ENCODE measurements around the gene PRKCE. TPM values are rescaled to one million over a fixed set of nuclear protein-coding genes. Genes with fewer than 3 reads are reported as not detected.

The PRKCE gene
- total RNA-seq, 1 experiment from 2014 or later, result 1.3 TPM

GRCh38 chr2:46010925-46011490, 359.5 kb downstream of the PRKCE start:
- no peaks in the 10 kb centered on the region for H3K9me3 Mint-ChIP-seq
- H3K36me3 Mint-ChIP-seq (ENCODE audit: insufficient read depth in 1 of 3, low read depth in 3 of 3), result no peaks in the 10 kb centered on the region; a peak in 1 of 7 replicates
- no peak overlapping the region for H2AFZ ChIP-seq (ENCODE audit: low read length)
- H3K27ac Mint-ChIP-seq, result no peak overlapping the region
- H3K56ac ChIP-seq (ENCODE audit: insufficient read length, low read depth, low read length), result no peak overlapping the region
- H4K20me1 ChIP-seq (ENCODE audit: control insufficient read depth, insufficient read depth, insufficient read length), result no peaks in the 10 kb centered on the region
- no peak overlapping the region for H3K9ac ChIP-seq (ENCODE audit: extremely low read depth, insufficient read length, low read length)
- H3K18ac ChIP-seq (ENCODE audit: insufficient read length, low read depth, low read length), result no peak overlapping the region
- H4K5ac ChIP-seq (ENCODE audit: insufficient read length, low read depth, low read length), result no peak overlapping the region
- no peak overlapping the region for H4K91ac ChIP-seq (ENCODE audit: insufficient read length, low read depth, low read length)
- H3K9me3 ChIP-seq (ENCODE audit: control insufficient read depth, low read depth, low read length), result no peaks in the 10 kb centered on the region
- no peaks in the 10 kb centered on the region for H3K27me3 Mint-ChIP-seq (ENCODE audit: low read depth)
- H3K14ac ChIP-seq (ENCODE audit: insufficient read depth, low read length), result no peak overlapping the region
- no peak overlapping the region for H2BK12ac ChIP-seq (ENCODE audit: insufficient read length, low read depth, low read length)
- H3K23ac ChIP-seq (ENCODE audit: insufficient read length, low read depth, low read length), result no peak overlapping the region
- no peak overlapping the region for H2BK20ac ChIP-seq (ENCODE audit: low read depth, low read length, poor library complexity, severe bottlenecking)
- no peak overlapping the region for H2AK5ac ChIP-seq (ENCODE audit: insufficient read length, low read length)
- H2BK5ac ChIP-seq (ENCODE audit: insufficient read length, low read length), result no peak overlapping the region
- peaks cover 21 to 26% of the 10 kb centered on the region in 2 experiments for H3K4me1 Mint-ChIP-seq
- H2BK120ac ChIP-seq (ENCODE audit: low read depth, low read length, poor library complexity, severe bottlenecking), result no peak overlapping the region
- no peak overlapping the region for H3K27ac ChIP-seq (ENCODE audit: insufficient read length, low read depth, low read length)
- H3K23me2 ChIP-seq (ENCODE audit: insufficient read length, low read depth, low read length, poor library complexity, severe bottlenecking), result no peaks in the 10 kb centered on the region
- H3K4ac ChIP-seq (ENCODE audit: low read depth, low read length), result no peak overlapping the region
- H3K4me1 ChIP-seq (ENCODE audit: insufficient read depth, low read length), result peaks cover 10% of the 10 kb centered on the region
- H3T11ph ChIP-seq (ENCODE audit: low read length), result no peak overlapping the region
- DNase-seq, result no peak
- no peaks in the 10 kb centered on the region for H3K79me1 ChIP-seq (ENCODE audit: insufficient read depth, low read depth, low read length, poor library complexity, severe bottlenecking)
- no peak overlapping the region for H3K4me2 ChIP-seq (ENCODE audit: insufficient read depth, insufficient read length, low read length)
- H4K8ac ChIP-seq (replicated peaks; ENCODE audit: insufficient read length, low read depth, low read length), result no peak overlapping the region
- no CpG with 5 or more reads among the region's 3 CpGs for WGBS (ENCODE audit: extremely low coverage, insufficient read length, low lambda C conversion rate)
- no peak overlapping the region for H3K4me3 Mint-ChIP-seq
- no peaks in the 10 kb centered on the region for H3K27me3 ChIP-seq (ENCODE audit: insufficient read depth, low read length)
- H3K79me2 ChIP-seq (ENCODE audit: insufficient read depth, low read length), result no peaks in the 10 kb centered on the region
- no peak overlapping the region for H2BK15ac ChIP-seq (ENCODE audit: low read depth, low read length)
- TF ChIP-seq, protein P1, sequence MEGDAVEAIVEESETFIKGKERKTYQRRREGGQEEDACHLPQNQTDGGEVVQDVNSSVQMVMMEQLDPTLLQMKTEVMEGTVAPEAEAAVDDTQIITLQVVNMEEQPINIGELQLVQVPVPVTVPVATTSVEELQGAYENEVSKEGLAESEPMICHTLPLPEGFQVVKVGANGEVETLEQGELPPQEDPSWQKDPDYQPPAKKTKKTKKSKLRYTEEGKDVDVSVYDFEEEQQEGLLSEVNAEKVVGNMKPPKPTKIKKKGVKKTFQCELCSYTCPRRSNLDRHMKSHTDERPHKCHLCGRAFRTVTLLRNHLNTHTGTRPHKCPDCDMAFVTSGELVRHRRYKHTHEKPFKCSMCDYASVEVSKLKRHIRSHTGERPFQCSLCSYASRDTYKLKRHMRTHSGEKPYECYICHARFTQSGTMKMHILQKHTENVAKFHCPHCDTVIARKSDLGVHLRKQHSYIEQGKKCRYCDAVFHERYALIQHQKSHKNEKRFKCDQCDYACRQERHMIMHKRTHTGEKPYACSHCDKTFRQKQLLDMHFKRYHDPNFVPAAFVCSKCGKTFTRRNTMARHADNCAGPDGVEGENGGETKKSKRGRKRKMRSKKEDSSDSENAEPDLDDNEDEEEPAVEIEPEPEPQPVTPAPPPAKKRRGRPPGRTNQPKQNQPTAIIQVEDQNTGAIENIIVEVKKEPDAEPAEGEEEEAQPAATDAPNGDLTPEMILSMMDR (conservative IDR thresholded peaks at IDR 0.05), result peak; percentile 79
